Skeletal muscle satellite cell (primary cell): Measurements from ENCODE around the gene DPYD.
"Not testable (repeated sequence)": the region's sequence is repeated elsewhere in the genome, so short reads cannot be mapped to it uniquely, and the experiment has no call there.

Source experiments
- H3K27me3 ChIP-seq: 2 replicates; pipeline ENCODE4 v1.7.0; 2013; ENCODE audit warnings: low read length; ENCODE audit not compliant: control insufficient read depth, insufficient read depth
- H3K36me3 ChIP-seq: 2 replicates; pipeline ENCODE4 v1.7.0; 2013; ENCODE audit warnings: mild to moderate bottlenecking, control low read depth, low read length; ENCODE audit not compliant: insufficient read depth
- H3K4me1 ChIP-seq: 2 replicates; pipeline ENCODE4 v1.7.0; 2013; ENCODE audit warnings: low read length; ENCODE audit not compliant: control insufficient read depth, insufficient read depth
- H3K4me2 ChIP-seq: 2 replicates; pipeline ENCODE4 v1.7.0; 2013; ENCODE audit warnings: mild to moderate bottlenecking, low read length
- H3K4me3 ChIP-seq: 2 replicates; pipeline ENCODE4 v1.7.0; 2013; ENCODE audit warnings: low read length
- H3K9ac ChIP-seq: 2 replicates; pipeline ENCODE4 v1.7.0; 2013; ENCODE audit warnings: mild to moderate bottlenecking, low read depth, low read length, moderate library complexity
- H3K9me3 ChIP-seq: replicated peaks from 2 replicates; pipeline ENCODE4 v1.7.0; 2013; ENCODE audit warnings: mild to moderate bottlenecking, control low read depth, low read length

Gene DPYD

DNA sequence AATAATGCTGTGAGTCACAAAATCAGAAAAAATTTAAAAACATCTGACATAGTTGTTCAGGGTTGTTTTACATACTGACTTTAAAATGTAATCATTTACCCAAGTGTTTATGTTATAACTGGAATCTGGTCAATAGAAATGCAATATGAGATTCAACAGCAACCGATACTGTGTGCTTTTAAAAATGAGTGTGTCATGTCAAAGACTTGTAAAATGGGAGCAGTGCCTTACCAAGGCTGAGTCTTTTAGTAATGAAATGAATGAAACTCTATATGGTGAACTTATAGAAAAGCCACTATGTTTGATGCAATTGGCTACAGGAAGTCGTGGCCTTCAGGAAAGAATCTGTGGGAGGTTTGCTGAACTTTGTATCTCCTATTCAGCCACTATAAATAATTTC lies 570.2 kb downstream of the DPYD start:
- no peaks in the 10 kb centered on the region for H3K27me3 ChIP-seq
- no peaks in the 10 kb centered on the region for H3K36me3 ChIP-seq
- no peak overlapping the region for H3K4me3 ChIP-seq
- peaks cover 29% of the 10 kb centered on the region for H3K4me1 ChIP-seq
- H3K9me3 ChIP-seq, result no peaks in the 10 kb centered on the region
- H3K9ac ChIP-seq, result no peak overlapping the region
- peak overlapping the region; percentile 63 for H3K4me2 ChIP-seq

DNA sequence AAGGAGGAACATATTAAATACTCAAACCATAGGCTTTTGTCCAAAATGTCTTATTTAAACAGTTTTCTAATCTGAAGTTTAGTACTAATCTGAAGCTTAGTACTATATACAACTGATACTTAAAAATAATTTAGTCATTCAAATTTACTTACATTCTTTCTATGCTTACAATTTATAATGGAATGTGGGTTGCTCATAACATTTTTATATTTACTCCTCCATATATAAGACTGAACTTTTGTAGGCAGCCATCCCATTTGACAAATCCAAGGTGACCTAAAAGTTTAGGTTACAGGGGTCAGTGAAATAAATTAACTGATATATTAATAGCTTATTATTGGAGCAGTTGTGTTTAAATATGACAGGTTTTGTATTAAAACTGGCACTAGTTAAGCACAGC lies 570.6 kb downstream of the DPYD start:
- Histone ChIP-seq H3K4me1 (peaks cover 29% of the 10 kb centered on the region), H3K9me3 (no peaks in the 10 kb centered on the region), H3K36me3 (no peaks in the 10 kb centered on the region), H3K9ac (no peak overlapping the region), H3K4me3 (no peak overlapping the region), H3K27me3 (no peaks in the 10 kb centered on the region), H3K4me2 (peak overlapping the region; percentile 63)

DNA sequence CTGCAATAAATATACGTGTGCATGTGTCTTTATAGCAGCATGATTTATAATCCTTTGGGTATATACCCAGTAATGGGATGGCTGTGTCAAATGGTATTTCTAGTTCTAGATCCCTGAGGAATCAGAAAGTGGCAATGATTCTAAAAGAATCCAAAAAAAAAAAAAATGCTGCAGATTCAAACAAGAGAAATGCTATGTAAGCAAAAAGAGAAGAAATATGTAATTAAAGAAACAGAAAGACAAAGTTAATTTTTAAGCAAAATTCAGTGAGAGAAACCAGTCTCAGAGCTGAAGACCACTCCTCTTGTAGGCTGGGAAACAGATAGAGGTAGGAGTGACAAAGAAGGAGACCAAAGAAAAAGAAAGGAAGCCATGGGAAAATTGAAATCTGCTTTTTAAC lies 571.0 kb downstream of the DPYD start:
- H3K9ac ChIP-seq, H3K27me3 ChIP-seq, H3K4me2 ChIP-seq, H3K9me3 ChIP-seq, H3K36me3 ChIP-seq, H3K4me3 ChIP-seq: not testable (repeated sequence)
- peaks cover 29% of the 10 kb centered on the region for H3K4me1 ChIP-seq

DNA sequence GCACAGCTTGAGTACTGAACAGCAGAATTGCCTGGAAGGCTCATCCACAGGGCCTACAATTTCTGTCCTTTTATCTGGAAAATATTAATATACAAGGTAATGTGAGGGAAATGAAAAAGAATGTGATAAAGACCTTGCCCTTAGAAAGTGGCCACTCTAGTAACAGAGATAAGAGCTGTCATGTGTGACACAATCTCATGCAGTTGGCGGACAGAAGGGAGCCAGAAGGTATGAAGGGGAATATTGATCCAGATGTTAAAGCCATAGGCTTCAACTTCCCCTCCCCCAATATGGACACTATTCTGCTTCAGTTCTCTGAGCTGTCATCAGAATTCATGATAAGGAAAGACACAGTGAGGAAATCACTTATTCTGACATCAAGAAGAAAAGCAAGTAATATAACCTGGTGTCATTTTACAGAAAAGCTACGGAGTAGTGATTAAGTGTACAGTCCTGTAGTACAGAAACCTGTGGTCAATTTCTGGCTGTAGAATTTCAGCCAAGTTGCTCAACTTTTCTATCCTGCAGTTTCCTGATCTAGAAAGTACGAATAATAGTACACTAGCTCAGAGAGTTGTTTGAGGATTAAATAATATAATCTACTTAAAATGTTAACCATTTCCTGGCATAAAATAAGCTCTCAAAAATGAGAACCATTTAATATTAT lies 572.1 kb downstream of the DPYD start:
- Histone ChIP-seq H3K4me1 (peaks cover 29% of the 10 kb centered on the region), H3K9me3 (no peaks in the 10 kb centered on the region), H3K36me3 (no peaks in the 10 kb centered on the region), H3K9ac (no peak overlapping the region), H3K27me3 (no peaks in the 10 kb centered on the region), H3K4me2 (no peak overlapping the region), H3K4me3 (no peak overlapping the region)

DNA sequence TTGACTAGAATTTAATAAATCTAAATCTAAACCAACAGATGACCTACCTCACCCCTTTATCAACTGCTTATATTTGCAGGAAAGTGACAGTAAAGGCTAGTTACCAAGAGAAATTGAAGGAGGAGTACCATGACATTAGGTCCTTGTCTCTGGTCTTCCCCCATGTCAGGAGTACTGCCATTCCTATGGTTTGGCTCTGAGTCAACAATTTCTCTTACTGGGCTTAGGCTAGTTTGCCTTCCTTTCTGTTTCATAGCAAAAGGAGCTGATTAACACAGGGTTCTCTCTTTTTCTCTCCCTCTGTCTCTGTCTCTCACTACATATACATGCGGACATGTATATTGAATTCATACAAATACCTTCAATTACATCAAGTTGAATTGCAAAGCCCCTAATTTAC lies 579.9 kb downstream of the DPYD start:
- Histone ChIP-seq H3K4me1 (peaks cover 10% of the 10 kb centered on the region), H3K9ac (no peak overlapping the region), H3K9me3 (no peaks in the 10 kb centered on the region), H3K4me3 (no peak overlapping the region), H3K4me2 (no peak overlapping the region), H3K27me3 (no peaks in the 10 kb centered on the region), H3K36me3 (no peaks in the 10 kb centered on the region)

DNA sequence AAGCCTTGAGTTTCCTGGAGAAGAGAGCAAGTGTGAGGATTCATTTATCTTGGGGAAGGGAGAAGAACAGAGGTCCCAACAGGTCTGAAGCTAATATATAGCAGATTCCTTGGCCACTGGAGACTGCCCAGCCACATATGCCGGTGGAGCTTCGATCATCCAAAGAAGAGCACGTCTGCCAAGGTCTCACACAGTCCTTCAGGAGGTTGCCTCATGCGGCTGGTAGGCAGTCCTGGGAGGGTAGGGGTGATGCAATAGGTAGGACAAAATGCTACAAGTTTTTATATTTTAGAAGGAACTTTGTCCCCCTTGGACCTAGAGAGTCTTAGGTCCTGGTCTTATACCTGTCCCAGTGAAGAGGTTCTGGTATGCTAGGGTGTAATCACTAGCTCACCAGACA lies 582.5 kb downstream of the DPYD start:
- H3K4me3 ChIP-seq, result no peak overlapping the region
- no peaks in the 10 kb centered on the region for H3K36me3 ChIP-seq
- H3K9me3 ChIP-seq, result no peaks in the 10 kb centered on the region
- H3K27me3 ChIP-seq, result no peaks in the 10 kb centered on the region
- H3K4me2 ChIP-seq, result no peak overlapping the region
- H3K4me1 ChIP-seq, result peaks cover 26% of the 10 kb centered on the region
- H3K9ac ChIP-seq, result no peak overlapping the region

DNA sequence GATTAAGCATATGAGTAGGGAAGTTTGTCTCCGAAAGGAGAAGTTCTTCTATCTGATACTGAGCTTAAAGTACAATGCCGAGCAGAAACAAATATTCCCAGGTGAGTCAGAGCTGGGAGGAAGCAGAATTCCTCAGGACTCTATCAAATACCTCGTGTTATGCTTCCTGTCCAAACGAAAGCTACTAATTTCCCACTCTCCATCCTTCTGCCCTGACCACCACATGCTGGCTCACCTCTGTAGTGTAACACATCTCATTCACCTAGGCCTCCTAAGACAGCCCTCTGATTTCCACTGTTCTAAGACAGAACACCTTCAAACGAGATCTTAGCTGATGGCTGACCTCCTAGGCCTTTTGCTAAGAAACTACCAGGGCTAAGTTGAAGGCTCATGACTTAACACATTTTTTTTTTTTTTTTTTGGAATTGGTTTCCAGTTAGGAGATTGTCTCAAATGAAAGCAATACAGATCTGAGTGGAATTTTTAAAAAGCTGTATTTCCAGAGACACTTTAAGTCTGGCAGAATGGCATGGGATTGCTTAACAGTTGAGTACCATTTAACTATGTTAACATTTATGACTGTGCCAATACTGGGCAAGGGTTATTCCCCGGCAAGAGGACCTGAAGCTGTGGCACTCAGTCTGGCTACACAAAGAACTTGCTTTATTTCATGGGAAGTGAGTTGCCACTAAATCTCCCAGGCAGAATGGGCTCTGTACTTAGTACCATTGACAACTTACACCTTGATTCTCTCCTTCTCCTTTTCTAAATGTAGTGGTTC lies 583.4 kb downstream of the DPYD start:
- Histone ChIP-seq H3K9ac (no peak overlapping the region), H3K9me3 (no peaks in the 10 kb centered on the region), H3K36me3 (no peaks in the 10 kb centered on the region), H3K4me2 (no peak overlapping the region), H3K27me3 (no peaks in the 10 kb centered on the region), H3K4me3 (no peak overlapping the region), H3K4me1 (peaks cover 34% of the 10 kb centered on the region)

DNA sequence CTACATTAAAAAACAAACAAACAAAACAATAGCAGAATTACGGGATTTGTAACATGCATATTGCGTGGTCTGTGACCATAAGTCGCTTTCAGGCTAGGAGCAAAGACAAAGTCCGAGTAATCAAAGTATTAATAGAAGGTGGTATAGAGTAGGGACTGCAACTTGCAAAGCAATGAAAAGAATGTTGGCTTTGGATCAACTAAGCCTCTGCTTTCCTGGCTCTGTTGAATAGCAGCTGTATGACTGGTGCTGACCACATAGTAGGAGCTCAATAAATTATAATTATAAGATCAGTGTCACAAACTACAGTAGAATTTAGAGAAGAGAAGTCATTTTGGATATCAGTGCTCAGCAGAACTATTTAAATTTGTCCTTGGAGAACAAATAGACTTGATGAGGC lies 586.4 kb downstream of the DPYD start:
- no peak overlapping the region for H3K9ac ChIP-seq
- H3K27me3 ChIP-seq, result no peaks in the 10 kb centered on the region

DNA sequence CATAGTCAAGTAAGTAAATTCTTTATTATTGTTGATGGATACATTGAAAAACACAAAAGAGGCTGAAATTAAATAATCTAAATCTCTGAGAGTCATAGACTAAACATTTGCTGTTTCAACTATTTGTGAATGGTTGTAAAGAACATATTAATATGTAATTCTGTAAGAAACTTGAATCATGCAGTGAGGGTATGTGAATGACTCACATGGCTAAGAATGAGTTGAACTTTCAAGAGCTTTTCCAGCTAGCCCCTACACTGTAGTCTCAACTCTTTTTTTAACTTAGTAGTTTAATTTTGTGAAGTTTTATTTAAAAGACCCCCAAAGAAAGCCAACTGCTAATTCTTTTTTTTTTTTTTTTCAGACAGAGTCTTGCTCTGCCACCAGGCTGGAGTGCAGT lies 588.1 kb downstream of the DPYD start:
- Histone ChIP-seq H3K4me1 (peaks cover 28% of the 10 kb centered on the region), H3K36me3 (no peaks in the 10 kb centered on the region), H3K9ac (no peak overlapping the region), H3K4me3 (no peak overlapping the region), H3K27me3 (no peaks in the 10 kb centered on the region), H3K9me3 (no peaks in the 10 kb centered on the region), H3K4me2 (peak overlapping the region; percentile 33)

More for the DNA sequence above, 586.4 kb downstream of the DPYD start:
- Histone ChIP-seq H3K4me2 (peak overlapping the region; percentile 10), H3K4me3 (no peak overlapping the region), H3K36me3 (no peaks in the 10 kb centered on the region), H3K4me1 (peaks cover 28% of the 10 kb centered on the region), H3K9me3 (no peaks in the 10 kb centered on the region)

DNA sequence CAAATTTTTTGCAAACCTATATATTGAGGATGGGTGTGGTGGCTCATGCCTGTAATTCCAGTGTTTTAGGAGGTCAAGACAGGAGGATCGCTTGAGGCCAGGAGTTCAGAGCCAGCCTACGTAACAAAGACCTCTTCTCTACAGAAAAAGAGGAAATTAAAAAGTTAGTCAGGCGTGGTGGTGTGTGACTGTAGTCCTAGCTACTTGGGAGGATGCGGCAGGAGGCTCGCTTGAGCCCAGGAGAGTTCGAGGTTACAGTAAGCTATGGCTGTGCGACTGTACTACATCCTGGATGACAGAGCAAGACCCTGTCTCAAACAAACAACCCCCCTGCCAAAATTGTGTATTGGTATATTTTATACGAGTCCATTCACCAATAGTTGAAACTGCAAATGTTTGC lies 589.7 kb downstream of the DPYD start:
- H3K4me2 ChIP-seq, result no peak overlapping the region
- H3K27me3 ChIP-seq, result no peaks in the 10 kb centered on the region
- no peak overlapping the region for H3K4me3 ChIP-seq
- no peaks in the 10 kb centered on the region for H3K9me3 ChIP-seq
- no peaks in the 10 kb centered on the region for H3K36me3 ChIP-seq
- no peak overlapping the region for H3K9ac ChIP-seq
- peaks cover 28% of the 10 kb centered on the region for H3K4me1 ChIP-seq

DNA sequence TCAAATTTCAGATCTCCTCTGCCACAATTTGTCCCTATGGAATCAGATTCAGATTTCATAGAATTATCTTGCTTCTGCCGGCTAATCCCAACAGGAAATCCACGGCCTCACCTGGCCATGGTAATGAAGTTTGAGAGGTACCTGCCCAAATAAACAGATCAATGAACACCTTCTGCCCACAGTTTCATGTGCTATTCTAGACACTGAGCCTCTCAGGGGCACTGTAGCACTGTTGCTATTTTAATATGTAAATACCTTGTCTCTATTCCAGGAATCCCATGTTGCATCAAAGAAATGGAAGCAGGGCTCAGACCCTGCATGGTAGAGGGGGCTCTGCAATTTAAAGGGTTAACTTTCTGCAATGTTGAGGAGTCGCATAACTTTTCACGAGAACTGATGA lies 606.1 kb downstream of the DPYD start:
- no peaks in the 10 kb centered on the region for H3K9me3 ChIP-seq
- H3K27me3 ChIP-seq, result no peaks in the 10 kb centered on the region
- H3K36me3 ChIP-seq, result no peaks in the 10 kb centered on the region
- no peaks in the 10 kb centered on the region for H3K4me1 ChIP-seq
- H3K4me2 ChIP-seq, result no peak overlapping the region
- H3K9ac ChIP-seq, result no peak overlapping the region
- no peak overlapping the region for H3K4me3 ChIP-seq

DNA sequence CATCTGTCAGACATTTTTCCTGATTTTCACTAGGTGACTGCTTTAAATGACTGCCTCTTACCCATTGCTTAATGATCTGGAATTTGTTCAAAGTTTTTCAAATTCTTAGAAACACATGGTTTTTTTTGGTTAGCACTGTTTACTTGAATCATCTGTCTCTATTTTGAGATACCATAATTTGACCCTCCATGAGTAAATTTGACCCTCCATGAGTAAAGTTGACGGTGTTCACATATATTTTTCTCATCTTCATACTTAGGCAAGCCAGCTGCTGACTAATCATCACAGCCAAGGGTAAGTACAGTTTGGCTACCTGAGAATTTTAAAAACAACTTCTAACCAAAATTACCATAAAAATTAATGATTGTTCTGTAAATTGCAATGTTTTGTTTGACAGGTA lies 612.7 kb downstream of the DPYD start:
- Histone ChIP-seq H3K9ac (no peak overlapping the region), H3K36me3 (no peaks in the 10 kb centered on the region), H3K4me2 (no peak overlapping the region), H3K9me3 (no peaks in the 10 kb centered on the region), H3K4me3 (no peak overlapping the region), H3K4me1 (no peaks in the 10 kb centered on the region), H3K27me3 (no peaks in the 10 kb centered on the region)
